HL-60 (cell line): ENCODE results near the gene ROR1.

Experiments
- DNase-seq, 2 experiments: peaks; one replicate each; pipeline ENCODE4 v3.0.0-alpha.2; 2010 to 2020; ENCODE audit warnings: low read depth in 1 of 2, low spot score in 1 of 2
- H3K27ac ChIP-seq: fragments of 250-450 bp; sonication (Bioruptor Pico); replicated peaks from 2 replicates; pipeline ENCODE4 v1.5.1; 2020; ENCODE audit warnings: mild to moderate bottlenecking, moderate library complexity
- H3K27me3 ChIP-seq: fragments of 250-450 bp; sonication (Bioruptor Pico); 2 replicates; pipeline ENCODE4 v1.5.1; 2021; ENCODE audit warnings: mild to moderate bottlenecking, moderate library complexity; ENCODE audit not compliant: insufficient read depth, poor library complexity, severe bottlenecking
- H3K4me3 ChIP-seq: replicated peaks from 2 replicates; pipeline ENCODE4 v1.5.1; 2011; ENCODE audit warnings: mild to moderate bottlenecking, control low read depth, low read length; ENCODE audit not compliant: insufficient read depth
- CTCF ChIP-seq: IDR thresholded peaks from one replicate; pipeline ENCODE4 v1.5.1; 2011; ENCODE audit warnings: low read length, control low read depth, inconsistent platforms; ENCODE audit not compliant: insufficient read depth
- GABPA ChIP-seq: IDR thresholded peaks from 2 replicates; pipeline ENCODE4 v1.6.1; 2012; ENCODE audit warnings: low read depth
- POLR2AphosphoS5 ChIP-seq: IDR thresholded peaks from 2 replicates; pipeline ENCODE4 v1.6.1; 2012; ENCODE audit warnings: low read depth
- REST ChIP-seq: IDR thresholded peaks from 2 replicates; pipeline ENCODE4 v1.6.1; 2012; ENCODE audit warnings: low read depth; ENCODE audit not compliant: insufficient replicate concordance
- SPI1 ChIP-seq: IDR thresholded peaks from 2 replicates; pipeline ENCODE4 v1.6.1; 2012; ENCODE audit warnings: low read depth, mild to moderate bottlenecking, borderline replicate concordance

The ROR1 gene

GRCh38 chr1:63969441-63969901, 195.7 kb downstream of the ROR1 start:
- H3K27ac ChIP-seq: no peak overlapping the region
- no peak for DNase-seq
- H3K4me3 ChIP-seq: no peak overlapping the region
- H3K27me3 ChIP-seq: peaks cover 7% of the 10 kb centered on the region
- TF ChIP-seq GABPA: no peak
- TF ChIP-seq POLR2AphosphoS5: no peak
- no peak for TF ChIP-seq CTCF
- no peak for TF ChIP-seq SPI1
- no peak for TF ChIP-seq REST

GRCh38 chr1:63971557-63971956, 197.7 kb downstream of the ROR1 start:
- TF ChIP-seq POLR2AphosphoS5: no peak
- peaks cover 2% of the 10 kb centered on the region for H3K27me3 ChIP-seq
- DNase-seq: no peak
- no peak overlapping the region for H3K27ac ChIP-seq
- H3K4me3 ChIP-seq: no peak overlapping the region

- TF ChIP-seq POLR2AphosphoS5 (no peak), GABPA (no peak), CTCF (no peak), SPI1 (no peak), REST (no peak)
- Histone ChIP-seq H3K4me3 (no peak overlapping the region), H3K27ac (no peak overlapping the region), H3K27me3 (peaks cover 2% of the 10 kb centered on the region)
- DNase-seq: no peak
These were observed 199.2 kb downstream of the ROR1 start for GRCh38 chr1:63973005-63973419.

- no peak for TF ChIP-seq GABPA
- no peak for TF ChIP-seq REST
- no peak for TF ChIP-seq POLR2AphosphoS5
- TF ChIP-seq SPI1: no peak
- TF ChIP-seq CTCF: no peak
- Histone ChIP-seq H3K27ac (no peak overlapping the region), H3K27me3 (peaks cover 2% of the 10 kb centered on the region), H3K4me3 (no peak overlapping the region)
- no peak for DNase-seq
These were observed 201.1 kb downstream of the ROR1 start for GRCh38 chr1:63974966-63975365.
